GM12873 (cell line): Measurements from ENCODE around the gene GABRB3.

ENCODE experiments used
- TF ChIP-seq, protein P1 (sequence below): IDR thresholded peaks from 2 replicates; pipeline ENCODE4 v1.5.1; 2012; ENCODE audit warnings: low read depth, mild to moderate bottlenecking, moderate library complexity, low read length, control low read depth; ENCODE audit not compliant: insufficient read depth; ENCODE audit errors: missing control alignments

Gene GABRB3

GRCh38 chr15:26640601-26641000 is 132.3 kb downstream of the GABRB3 start:
- TF ChIP-seq, protein P1, sequence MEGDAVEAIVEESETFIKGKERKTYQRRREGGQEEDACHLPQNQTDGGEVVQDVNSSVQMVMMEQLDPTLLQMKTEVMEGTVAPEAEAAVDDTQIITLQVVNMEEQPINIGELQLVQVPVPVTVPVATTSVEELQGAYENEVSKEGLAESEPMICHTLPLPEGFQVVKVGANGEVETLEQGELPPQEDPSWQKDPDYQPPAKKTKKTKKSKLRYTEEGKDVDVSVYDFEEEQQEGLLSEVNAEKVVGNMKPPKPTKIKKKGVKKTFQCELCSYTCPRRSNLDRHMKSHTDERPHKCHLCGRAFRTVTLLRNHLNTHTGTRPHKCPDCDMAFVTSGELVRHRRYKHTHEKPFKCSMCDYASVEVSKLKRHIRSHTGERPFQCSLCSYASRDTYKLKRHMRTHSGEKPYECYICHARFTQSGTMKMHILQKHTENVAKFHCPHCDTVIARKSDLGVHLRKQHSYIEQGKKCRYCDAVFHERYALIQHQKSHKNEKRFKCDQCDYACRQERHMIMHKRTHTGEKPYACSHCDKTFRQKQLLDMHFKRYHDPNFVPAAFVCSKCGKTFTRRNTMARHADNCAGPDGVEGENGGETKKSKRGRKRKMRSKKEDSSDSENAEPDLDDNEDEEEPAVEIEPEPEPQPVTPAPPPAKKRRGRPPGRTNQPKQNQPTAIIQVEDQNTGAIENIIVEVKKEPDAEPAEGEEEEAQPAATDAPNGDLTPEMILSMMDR = no peak

DNA sequence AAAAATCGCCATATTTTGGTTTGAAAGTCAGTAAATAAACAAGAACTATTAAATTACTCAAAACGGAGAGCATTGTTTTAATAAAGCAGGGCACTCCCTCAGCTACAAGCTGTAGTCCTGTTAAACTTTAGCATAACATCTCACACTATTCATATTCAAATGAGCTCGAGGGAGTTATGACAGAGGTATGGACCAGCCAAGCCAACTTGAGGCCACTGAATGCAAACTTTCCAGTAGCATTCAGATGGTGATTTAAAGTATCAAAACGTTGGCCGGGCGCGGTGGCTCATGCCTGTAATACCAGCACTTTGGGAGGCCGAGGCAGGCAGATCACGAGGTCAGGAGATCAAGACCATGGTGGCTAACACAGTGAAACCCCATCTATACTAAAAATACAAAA is 132.9 kb downstream of the GABRB3 start:
- TF ChIP-seq, protein P1 = no peak

DNA sequence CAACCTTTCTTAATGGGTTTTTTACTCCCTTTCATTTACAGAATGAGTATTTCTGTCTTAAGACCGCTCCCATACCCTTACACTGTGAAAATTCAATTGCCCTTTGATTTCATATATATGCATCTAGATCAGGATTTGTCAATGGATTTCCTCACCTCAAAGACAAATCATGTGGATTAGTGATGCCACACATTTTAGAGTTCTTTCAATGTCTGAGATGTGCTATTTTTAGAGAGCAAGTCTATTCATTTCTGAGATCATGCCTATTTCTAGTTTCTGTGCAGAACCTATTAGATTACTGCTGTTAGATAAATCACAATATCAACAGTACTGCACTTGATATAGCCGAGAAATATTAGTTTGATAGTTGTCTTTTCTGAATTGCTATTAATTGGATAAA is 137.3 kb downstream of the GABRB3 start:
- TF ChIP-seq, protein P1 = no peak

GRCh38 chr15:26635105-26635504 is 137.8 kb downstream of the GABRB3 start:
- TF ChIP-seq, protein P1 = no peak

- TF ChIP-seq, protein P1 = no peak
These were observed 138.5 kb downstream of the GABRB3 start for GRCh38 chr15:26634319-26634718.

- TF ChIP-seq, protein P1 = no peak
These were observed 140.4 kb downstream of the GABRB3 start for GRCh38 chr15:26632500-26632899.

GRCh38 chr15:26631894-26632293 is 141.0 kb downstream of the GABRB3 start:
- TF ChIP-seq, protein P1 = no peak
